Chondrocyte (in vitro differentiated cells): ENCODE measurements around the gene DCLK2. TPM values are rescaled to one million over a fixed set of nuclear protein-coding genes. Genes with fewer than 3 reads are reported as not detected.

Experiments
- DNase-seq: peaks from one replicate; pipeline ENCODE4 v3.0.0; 2021; ENCODE audit warnings: mixed read lengths, low spot score
- H3K27ac Mint-ChIP-seq: one replicate; pipeline ENCODE4 v1.8.0; 2021; ENCODE audit warnings: mild to moderate bottlenecking, moderate library complexity, mixed read lengths; ENCODE audit not compliant: unreplicated experiment
- H3K27me3 Mint-ChIP-seq: 2 replicates; pipeline ENCODE4 v1.8.0; 2021; ENCODE audit warnings: low read depth, mixed read lengths
- H3K36me3 Mint-ChIP-seq: 2 replicates; pipeline ENCODE4 v1.8.0; 2021; ENCODE audit warnings: low read depth, mixed read lengths
- H3K4me1 Mint-ChIP-seq: 2 replicates; pipeline ENCODE4 v1.8.0; 2021; ENCODE audit warnings: low read depth, mild to moderate bottlenecking, mixed read lengths
- H3K4me3 Mint-ChIP-seq: one replicate; pipeline ENCODE4 v1.8.0; 2021; ENCODE audit warnings: mild to moderate bottlenecking, moderate library complexity, mixed read lengths; ENCODE audit not compliant: unreplicated experiment
- H3K9me3 Mint-ChIP-seq: 2 replicates; pipeline ENCODE4 v1.8.0; 2021; ENCODE audit warnings: low read depth, mixed read lengths
- CTCF ChIP-seq: fragments of 200-600 bp; sonication (generic); IDR thresholded peaks from 2 replicates; pipeline ENCODE4 v1.5.0; 2021; ENCODE audit warnings: antibody characterized with exemption, mild to moderate bottlenecking, moderate library complexity
- total RNA-seq: library from RNA; stranded (reverse); gene quantifications from 3 replicates; pipeline ENCODE4 v1.2.1, GENCODE V29; 2021

The DCLK2 gene
- total RNA-seq, 1 donor from 2014 or later, result 20.0 TPM

- H3K27me3 Mint-ChIP-seq, result no peaks in the 10 kb centered on the region
- DNase-seq, result no peak
- peak overlapping the region; percentile 22 for H3K27ac Mint-ChIP-seq
- H3K9me3 Mint-ChIP-seq, result no peaks in the 10 kb centered on the region
- H3K36me3 Mint-ChIP-seq, result peaks cover 2% of the 10 kb centered on the region
- H3K4me3 Mint-ChIP-seq, result no peak overlapping the region
- peaks cover 39% of the 10 kb centered on the region for H3K4me1 Mint-ChIP-seq
- no peak for TF ChIP-seq CTCF
Observed at GRCh38 chr4:150218447-150218846, 140.2 kb downstream of the DCLK2 start.

GRCh38 chr4:150219841-150220240 is 141.6 kb downstream of the DCLK2 start:
- Mint-ChIP-seq H3K27me3 (no peaks in the 10 kb centered on the region), H3K9me3 (no peaks in the 10 kb centered on the region), H3K36me3 (peaks cover 2% of the 10 kb centered on the region), H3K27ac (peak overlapping the region; percentile 54), H3K4me1 (peaks cover 45% of the 10 kb centered on the region), H3K4me3 (no peak overlapping the region)
- DNase-seq, result no peak
- no peak for TF ChIP-seq CTCF

GRCh38 chr4:150224896-150225591 is 146.8 kb downstream of the DCLK2 start:
- TF ChIP-seq CTCF, result no peak
- Mint-ChIP-seq H3K27ac (peak overlapping the region; percentile 87), H3K27me3 (no peaks in the 10 kb centered on the region), H3K36me3 (peaks cover 9% of the 10 kb centered on the region), H3K4me1 (peaks cover 57% of the 10 kb centered on the region), H3K9me3 (no peaks in the 10 kb centered on the region), H3K4me3 (peak overlapping the region; percentile 45)
- DNase-seq, result no peak

GRCh38 chr4:150229520-150229919 is 151.3 kb downstream of the DCLK2 start:
- H3K27me3 Mint-ChIP-seq, result no peaks in the 10 kb centered on the region
- H3K36me3 Mint-ChIP-seq, result peaks cover 23% of the 10 kb centered on the region
- TF ChIP-seq CTCF, result no peak
- H3K27ac Mint-ChIP-seq, result no peak overlapping the region
- no peaks in the 10 kb centered on the region for H3K9me3 Mint-ChIP-seq
- H3K4me1 Mint-ChIP-seq, result peaks cover 75% of the 10 kb centered on the region
- H3K4me3 Mint-ChIP-seq, result no peak overlapping the region
- no peak for DNase-seq

GRCh38 chr4:150230561-150230960 is 152.3 kb downstream of the DCLK2 start:
- peaks cover 25% of the 10 kb centered on the region for H3K36me3 Mint-ChIP-seq
- no peak overlapping the region for H3K27ac Mint-ChIP-seq
- no peak overlapping the region for H3K4me3 Mint-ChIP-seq
- H3K9me3 Mint-ChIP-seq, result no peaks in the 10 kb centered on the region
- no peaks in the 10 kb centered on the region for H3K27me3 Mint-ChIP-seq
- peaks cover 75% of the 10 kb centered on the region for H3K4me1 Mint-ChIP-seq
- no peak for DNase-seq
- TF ChIP-seq CTCF, result no peak
